ENCODE measurements around the gene MBIP. TPM values are rescaled to one million over a fixed set of nuclear protein-coding genes. Genes with fewer than 3 reads are reported as not detected.

The MBIP gene
- polyA plus RNA-seq, 2 of the 4 experiments (the other 2 are of a cell fraction): 17.0 to 33.1 TPM

DNA sequence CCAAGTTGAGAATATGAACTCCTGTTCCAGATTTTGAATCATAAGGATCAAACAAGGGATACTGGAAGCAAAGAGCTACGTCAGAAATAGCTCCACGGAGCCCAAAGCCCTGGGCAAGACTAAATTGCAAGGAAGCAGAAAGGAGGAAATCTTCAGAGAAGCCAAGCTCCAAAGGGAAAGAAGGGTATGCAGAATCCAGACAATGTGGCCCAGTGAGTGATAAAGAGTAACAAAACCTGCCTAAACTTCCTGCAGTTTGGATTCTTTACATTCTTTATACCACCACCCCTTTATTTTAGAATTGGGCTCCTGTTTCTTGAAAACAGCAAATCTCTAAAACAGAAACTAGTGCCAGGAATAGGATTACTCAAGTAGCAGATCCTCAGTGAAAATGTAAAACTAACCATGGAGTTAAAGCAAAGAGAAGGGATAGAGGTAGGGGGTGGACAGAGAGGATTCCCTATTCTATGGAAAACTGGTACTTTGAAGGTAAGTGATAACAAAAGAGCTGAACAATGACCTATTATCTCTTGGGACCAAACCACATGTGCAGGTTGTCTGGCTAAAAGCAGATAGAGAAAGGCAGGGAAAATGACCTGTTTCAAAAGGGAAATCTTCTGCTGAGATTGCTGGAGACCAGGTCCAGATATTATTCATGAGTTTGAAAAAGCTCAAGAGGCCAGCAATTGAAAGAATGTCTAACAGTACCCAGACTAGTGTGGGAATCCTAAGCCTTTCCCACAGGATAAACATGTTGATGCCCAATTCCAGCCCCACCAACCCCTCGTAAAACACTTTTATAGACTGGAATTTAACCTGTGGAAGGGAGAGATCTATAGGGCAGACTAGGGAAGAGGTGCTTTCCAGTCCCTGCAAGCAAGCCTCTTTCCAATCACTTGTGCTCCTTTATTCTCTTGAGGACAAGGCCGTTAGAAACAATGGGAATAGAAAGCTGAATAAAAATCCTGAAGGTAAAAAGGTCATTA, 24.5 kb downstream of the MBIP start:
- POLR2A ChIA-PET: interaction anchor here (0.7 to 1.2 kb wide), 2 partner anchors 25 to 37 kb away, joined by 3 to 4 read pairs; partner anchors contain the start of gene MBIP
- ATAC-seq (no peak), FAIRE-seq (no peak), DNase-seq (ENCODE audit: low read depth in 1 of 2, low spot score in 1 of 2) (no peak)
- Histone ChIP-seq H3K4me2 (no peak overlapping the region), H3K4me1 (peaks cover 8% of the 10 kb centered on the region; the same call in 2 of the 3 replicates), H3K9me3 (no peaks in the 10 kb centered on the region), H3K27ac (no peak overlapping the region), H3K4me3 (no peak overlapping the region)
- CTCF ChIA-PET: interaction anchor here (1.4 to 1.5 kb wide), 2 partner anchors 11 to 18 kb away, joined by 3 to 4 read pairs; no protein-coding TSS in a partner anchor
- TF ChIP-seq, protein P1, sequence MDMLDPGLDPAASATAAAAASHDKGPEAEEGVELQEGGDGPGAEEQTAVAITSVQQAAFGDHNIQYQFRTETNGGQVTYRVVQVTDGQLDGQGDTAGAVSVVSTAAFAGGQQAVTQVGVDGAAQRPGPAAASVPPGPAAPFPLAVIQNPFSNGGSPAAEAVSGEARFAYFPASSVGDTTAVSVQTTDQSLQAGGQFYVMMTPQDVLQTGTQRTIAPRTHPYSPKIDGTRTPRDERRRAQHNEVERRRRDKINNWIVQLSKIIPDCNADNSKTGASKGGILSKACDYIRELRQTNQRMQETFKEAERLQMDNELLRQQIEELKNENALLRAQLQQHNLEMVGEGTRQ (IDR thresholded peaks at IDR 0.05): no peak
- TF ChIP-seq HOXA7 (CRISPR knock-in tag; IDR thresholded peaks at IDR 0.05) (no peak), CBX8 (IDR thresholded peaks at IDR 0.05) (no peak), GATA3 (IDR thresholded peaks at IDR 0.05; ENCODE audit: borderline replicate concordance) (no peak), KDM5A (IDR thresholded peaks at IDR 0.05) (no peak), JUNB (IDR thresholded peaks at IDR 0.05) (no peak), HOXB13 (CRISPR knock-in tag; IDR thresholded peaks at IDR 0.05; ENCODE audit: low read depth) (no peak), NR3C1 (IDR thresholded peaks at IDR 0.05) (no peak), RAD21 (conservative IDR thresholded peaks at IDR 0.05 in 1 of 2, IDR thresholded peaks at IDR 0.05 in 1 of 2) (no peak), ZC3H11A (IDR thresholded peaks at IDR 0.05) (no peak), HDAC2 (IDR thresholded peaks at IDR 0.05) (no peak), HOXB5 (CRISPR knock-in tag; IDR thresholded peaks at IDR 0.05) (no peak), TP53 (CRISPR knock-in tag; IDR thresholded peaks at IDR 0.05) (no peak), CHD2 (IDR thresholded peaks at IDR 0.05; ENCODE audit: low read length, partially characterized antibody) (no peak), SREBF2 (IDR thresholded peaks at IDR 0.05) (no peak)
- TF ChIP-seq, protein P2, sequence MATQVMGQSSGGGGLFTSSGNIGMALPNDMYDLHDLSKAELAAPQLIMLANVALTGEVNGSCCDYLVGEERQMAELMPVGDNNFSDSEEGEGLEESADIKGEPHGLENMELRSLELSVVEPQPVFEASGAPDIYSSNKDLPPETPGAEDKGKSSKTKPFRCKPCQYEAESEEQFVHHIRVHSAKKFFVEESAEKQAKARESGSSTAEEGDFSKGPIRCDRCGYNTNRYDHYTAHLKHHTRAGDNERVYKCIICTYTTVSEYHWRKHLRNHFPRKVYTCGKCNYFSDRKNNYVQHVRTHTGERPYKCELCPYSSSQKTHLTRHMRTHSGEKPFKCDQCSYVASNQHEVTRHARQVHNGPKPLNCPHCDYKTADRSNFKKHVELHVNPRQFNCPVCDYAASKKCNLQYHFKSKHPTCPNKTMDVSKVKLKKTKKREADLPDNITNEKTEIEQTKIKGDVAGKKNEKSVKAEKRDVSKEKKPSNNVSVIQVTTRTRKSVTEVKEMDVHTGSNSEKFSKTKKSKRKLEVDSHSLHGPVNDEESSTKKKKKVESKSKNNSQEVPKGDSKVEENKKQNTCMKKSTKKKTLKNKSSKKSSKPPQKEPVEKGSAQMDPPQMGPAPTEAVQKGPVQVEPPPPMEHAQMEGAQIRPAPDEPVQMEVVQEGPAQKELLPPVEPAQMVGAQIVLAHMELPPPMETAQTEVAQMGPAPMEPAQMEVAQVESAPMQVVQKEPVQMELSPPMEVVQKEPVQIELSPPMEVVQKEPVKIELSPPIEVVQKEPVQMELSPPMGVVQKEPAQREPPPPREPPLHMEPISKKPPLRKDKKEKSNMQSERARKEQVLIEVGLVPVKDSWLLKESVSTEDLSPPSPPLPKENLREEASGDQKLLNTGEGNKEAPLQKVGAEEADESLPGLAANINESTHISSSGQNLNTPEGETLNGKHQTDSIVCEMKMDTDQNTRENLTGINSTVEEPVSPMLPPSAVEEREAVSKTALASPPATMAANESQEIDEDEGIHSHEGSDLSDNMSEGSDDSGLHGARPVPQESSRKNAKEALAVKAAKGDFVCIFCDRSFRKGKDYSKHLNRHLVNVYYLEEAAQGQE (IDR thresholded peaks at IDR 0.05): no peak
- TF ChIP-seq, protein P3, sequence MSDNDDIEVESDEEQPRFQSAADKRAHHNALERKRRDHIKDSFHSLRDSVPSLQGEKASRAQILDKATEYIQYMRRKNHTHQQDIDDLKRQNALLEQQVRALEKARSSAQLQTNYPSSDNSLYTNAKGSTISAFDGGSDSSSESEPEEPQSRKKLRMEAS (IDR thresholded peaks at IDR 0.05): no peak
- TF ChIP-seq, protein P4, sequence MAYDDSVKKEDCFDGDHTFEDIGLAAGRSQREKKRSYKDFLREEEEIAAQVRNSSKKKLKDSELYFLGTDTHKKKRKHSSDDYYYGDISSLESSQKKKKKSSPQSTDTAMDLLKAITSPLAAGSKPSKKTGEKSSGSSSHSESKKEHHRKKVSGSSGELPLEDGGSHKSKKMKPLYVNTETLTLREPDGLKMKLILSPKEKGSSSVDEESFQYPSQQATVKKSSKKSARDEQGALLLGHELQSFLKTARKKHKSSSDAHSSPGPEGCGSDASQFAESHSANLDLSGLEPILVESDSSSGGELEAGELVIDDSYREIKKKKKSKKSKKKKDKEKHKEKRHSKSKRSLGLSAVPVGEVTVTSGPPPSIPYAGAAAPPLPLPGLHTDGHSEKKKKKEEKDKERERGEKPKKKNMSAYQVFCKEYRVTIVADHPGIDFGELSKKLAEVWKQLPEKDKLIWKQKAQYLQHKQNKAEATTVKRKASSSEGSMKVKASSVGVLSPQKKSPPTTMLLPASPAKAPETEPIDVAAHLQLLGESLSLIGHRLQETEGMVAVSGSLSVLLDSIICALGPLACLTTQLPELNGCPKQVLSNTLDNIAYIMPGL (CRISPR knock-in tag; IDR thresholded peaks at IDR 0.05; ENCODE audit: borderline replicate concordance): no peak
- TF ChIP-seq, protein P5, sequence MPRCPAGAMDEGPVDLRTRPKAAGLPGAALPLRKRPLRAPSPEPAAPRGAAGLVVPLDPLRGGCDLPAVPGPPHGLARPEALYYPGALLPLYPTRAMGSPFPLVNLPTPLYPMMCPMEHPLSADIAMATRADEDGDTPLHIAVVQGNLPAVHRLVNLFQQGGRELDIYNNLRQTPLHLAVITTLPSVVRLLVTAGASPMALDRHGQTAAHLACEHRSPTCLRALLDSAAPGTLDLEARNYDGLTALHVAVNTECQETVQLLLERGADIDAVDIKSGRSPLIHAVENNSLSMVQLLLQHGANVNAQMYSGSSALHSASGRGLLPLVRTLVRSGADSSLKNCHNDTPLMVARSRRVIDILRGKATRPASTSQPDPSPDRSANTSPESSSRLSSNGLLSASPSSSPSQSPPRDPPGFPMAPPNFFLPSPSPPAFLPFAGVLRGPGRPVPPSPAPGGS (IDR thresholded peaks at IDR 0.05): no peak
- TF ChIP-seq, protein P6, sequence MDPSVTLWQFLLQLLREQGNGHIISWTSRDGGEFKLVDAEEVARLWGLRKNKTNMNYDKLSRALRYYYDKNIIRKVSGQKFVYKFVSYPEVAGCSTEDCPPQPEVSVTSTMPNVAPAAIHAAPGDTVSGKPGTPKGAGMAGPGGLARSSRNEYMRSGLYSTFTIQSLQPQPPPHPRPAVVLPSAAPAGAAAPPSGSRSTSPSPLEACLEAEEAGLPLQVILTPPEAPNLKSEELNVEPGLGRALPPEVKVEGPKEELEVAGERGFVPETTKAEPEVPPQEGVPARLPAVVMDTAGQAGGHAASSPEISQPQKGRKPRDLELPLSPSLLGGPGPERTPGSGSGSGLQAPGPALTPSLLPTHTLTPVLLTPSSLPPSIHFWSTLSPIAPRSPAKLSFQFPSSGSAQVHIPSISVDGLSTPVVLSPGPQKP (IDR thresholded peaks at IDR 0.05; ENCODE audit: low read depth, low read length): no peak
- 61% methylated on average over 4 of the region's 4 CpGs for WGBS (ENCODE audit: missing lambda C conversion rate)

All from A549 (cell line).